Neutrophil (primary cell): ENCODE results near the gene EID1.

ENCODE experiments used
- H3K27ac ChIP-seq: fragments of 200-600 bp; sonication (generic); 2 replicates; pipeline ENCODE4 v1.5.1; 2016; ENCODE audit warnings: mild to moderate bottlenecking, moderate library complexity
- H3K27me3 ChIP-seq: fragments of 200-600 bp; sonication (generic); 2 replicates; pipeline ENCODE4 v1.6.0; 2016; ENCODE audit warnings: mild to moderate bottlenecking
- H3K36me3 ChIP-seq: fragments of 200-600 bp; sonication (generic); 2 replicates; pipeline ENCODE4 v1.5.1; 2017
- H3K4me1 ChIP-seq, 2 experiments: fragments of 200-600 bp in 1 of 2; sonication (generic) in 1 of 2; 1 replicate in 1 of 2; 2 replicates in 1 of 2; pipeline versions ENCODE4 v1.5.1 to v1.6.1; 2013 to 2016; ENCODE audit warnings: low read depth in 1 of 2, low read length in 1 of 2, mild to moderate bottlenecking in 1 of 2, moderate library complexity in 1 of 2; ENCODE audit not compliant: control insufficient read depth in 1 of 2, insufficient read depth in 1 of 2
- H3K4me3 ChIP-seq, 2 experiments: fragments of 200-600 bp in 1 of 2; sonication (generic) in 1 of 2; 1 replicate in 1 of 2; 2 replicates in 1 of 2; pipeline ENCODE4 v1.5.1; 2013 to 2016; ENCODE audit warnings: low read depth in 1 of 2, low read length in 1 of 2, mild to moderate bottlenecking in 1 of 2, moderate library complexity in 1 of 2
- H3K9me3 ChIP-seq: fragments of 200-600 bp; sonication (generic); 2 replicates; pipeline ENCODE4 v1.5.1; 2016
- CTCF ChIP-seq: fragments of 200-600 bp; sonication (generic); IDR thresholded peaks from 2 replicates; pipeline ENCODE4 v1.5.1; 2016; ENCODE audit warnings: antibody characterized with exemption

Gene EID1

GRCh38 chr15:48880070-48880634 lies 2.2 kb downstream of the EID1 start:
- H3K4me1 ChIP-seq = peaks cover 13 to 15% of the 10 kb centered on the region in 2 experiments
- TF ChIP-seq CTCF = no peak
- H3K9me3 ChIP-seq = no peaks in the 10 kb centered on the region
- no peaks in the 10 kb centered on the region for H3K36me3 ChIP-seq
- no peaks in the 10 kb centered on the region for H3K27me3 ChIP-seq
- H3K27ac ChIP-seq = no peak overlapping the region
- no peak overlapping the region for H3K4me3 ChIP-seq

GRCh38 chr15:48883699-48884098 lies 5.8 kb downstream of the EID1 start:
- no peak for TF ChIP-seq CTCF
- H3K27ac ChIP-seq = no peak overlapping the region
- no peak overlapping the region for H3K4me3 ChIP-seq
- H3K36me3 ChIP-seq = no peaks in the 10 kb centered on the region
- peaks cover 3 to 4% of the 10 kb centered on the region in 2 experiments for H3K4me1 ChIP-seq
- H3K9me3 ChIP-seq = no peaks in the 10 kb centered on the region
- H3K27me3 ChIP-seq = peaks cover 4% of the 10 kb centered on the region

- H3K27ac ChIP-seq = no peak overlapping the region
- peaks cover 4% of the 10 kb centered on the region for H3K27me3 ChIP-seq
- H3K4me3 ChIP-seq = no peak overlapping the region
- H3K36me3 ChIP-seq = no peaks in the 10 kb centered on the region
- no peaks in the 10 kb centered on the region for H3K4me1 ChIP-seq
- TF ChIP-seq CTCF = no peak
- no peaks in the 10 kb centered on the region for H3K9me3 ChIP-seq
Measured at GRCh38 chr15:48887144-48887543, 9.2 kb downstream of the EID1 start.

- no peaks in the 10 kb centered on the region for H3K36me3 ChIP-seq
- no peak overlapping the region for H3K27ac ChIP-seq
- H3K27me3 ChIP-seq = peaks cover 4% of the 10 kb centered on the region
- H3K9me3 ChIP-seq = no peaks in the 10 kb centered on the region
- TF ChIP-seq CTCF = no peak
- H3K4me1 ChIP-seq = no peaks in the 10 kb centered on the region
- no peak overlapping the region for H3K4me3 ChIP-seq
Measured at GRCh38 chr15:48888191-48888590, 10.3 kb downstream of the EID1 start.

- Histone ChIP-seq H3K27ac (no peak overlapping the region), H3K4me1 (no peaks in the 10 kb centered on the region), H3K36me3 (no peaks in the 10 kb centered on the region), H3K9me3 (no peaks in the 10 kb centered on the region), H3K27me3 (peaks cover 4% of the 10 kb centered on the region), H3K4me3 (no peak overlapping the region)
- no peak for TF ChIP-seq CTCF
Measured at GRCh38 chr15:48888836-48889235, 10.9 kb downstream of the EID1 start.

GRCh38 chr15:48889925-48890324 lies 12.0 kb downstream of the EID1 start:
- no peaks in the 10 kb centered on the region for H3K4me1 ChIP-seq
- H3K36me3 ChIP-seq = no peaks in the 10 kb centered on the region
- H3K27me3 ChIP-seq = peaks cover 4% of the 10 kb centered on the region
- no peaks in the 10 kb centered on the region for H3K9me3 ChIP-seq
- no peak overlapping the region for H3K27ac ChIP-seq
- TF ChIP-seq CTCF = no peak
- no peak overlapping the region for H3K4me3 ChIP-seq
